ENCODE measurements around the gene PINLYP. TPM values are rescaled to one million over a fixed set of nuclear protein-coding genes. Genes with fewer than 3 reads are reported as not detected.

The PINLYP gene
- total and polyA plus RNA-seq, 9 of the 15 experiments (the other 6 are each of a cell fraction or from before 2014, with no cell fraction given) = 1.00 to 6.7 (median 2.2) TPM

DNA sequence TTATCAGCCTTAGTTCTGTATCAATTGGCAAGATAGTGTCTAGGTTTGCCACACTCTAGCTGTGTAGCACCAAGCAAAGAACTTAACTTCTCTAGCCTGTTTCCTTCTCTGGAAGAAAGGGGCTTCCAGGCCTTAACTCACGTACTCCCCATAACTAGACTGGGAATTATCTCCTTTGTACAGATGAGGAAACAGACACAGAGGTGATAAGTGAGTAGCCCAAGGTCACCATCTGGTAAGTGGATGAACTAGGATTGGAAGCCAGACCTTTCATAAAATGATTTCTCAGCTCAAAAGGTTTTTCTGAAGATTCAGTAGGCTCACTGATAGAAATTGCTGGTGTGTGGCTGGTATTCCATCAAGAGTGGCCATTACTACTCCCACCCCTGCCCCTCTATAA, 40.7 kb downstream of the PINLYP start (continued):
- TF ChIP-seq, protein P1, sequence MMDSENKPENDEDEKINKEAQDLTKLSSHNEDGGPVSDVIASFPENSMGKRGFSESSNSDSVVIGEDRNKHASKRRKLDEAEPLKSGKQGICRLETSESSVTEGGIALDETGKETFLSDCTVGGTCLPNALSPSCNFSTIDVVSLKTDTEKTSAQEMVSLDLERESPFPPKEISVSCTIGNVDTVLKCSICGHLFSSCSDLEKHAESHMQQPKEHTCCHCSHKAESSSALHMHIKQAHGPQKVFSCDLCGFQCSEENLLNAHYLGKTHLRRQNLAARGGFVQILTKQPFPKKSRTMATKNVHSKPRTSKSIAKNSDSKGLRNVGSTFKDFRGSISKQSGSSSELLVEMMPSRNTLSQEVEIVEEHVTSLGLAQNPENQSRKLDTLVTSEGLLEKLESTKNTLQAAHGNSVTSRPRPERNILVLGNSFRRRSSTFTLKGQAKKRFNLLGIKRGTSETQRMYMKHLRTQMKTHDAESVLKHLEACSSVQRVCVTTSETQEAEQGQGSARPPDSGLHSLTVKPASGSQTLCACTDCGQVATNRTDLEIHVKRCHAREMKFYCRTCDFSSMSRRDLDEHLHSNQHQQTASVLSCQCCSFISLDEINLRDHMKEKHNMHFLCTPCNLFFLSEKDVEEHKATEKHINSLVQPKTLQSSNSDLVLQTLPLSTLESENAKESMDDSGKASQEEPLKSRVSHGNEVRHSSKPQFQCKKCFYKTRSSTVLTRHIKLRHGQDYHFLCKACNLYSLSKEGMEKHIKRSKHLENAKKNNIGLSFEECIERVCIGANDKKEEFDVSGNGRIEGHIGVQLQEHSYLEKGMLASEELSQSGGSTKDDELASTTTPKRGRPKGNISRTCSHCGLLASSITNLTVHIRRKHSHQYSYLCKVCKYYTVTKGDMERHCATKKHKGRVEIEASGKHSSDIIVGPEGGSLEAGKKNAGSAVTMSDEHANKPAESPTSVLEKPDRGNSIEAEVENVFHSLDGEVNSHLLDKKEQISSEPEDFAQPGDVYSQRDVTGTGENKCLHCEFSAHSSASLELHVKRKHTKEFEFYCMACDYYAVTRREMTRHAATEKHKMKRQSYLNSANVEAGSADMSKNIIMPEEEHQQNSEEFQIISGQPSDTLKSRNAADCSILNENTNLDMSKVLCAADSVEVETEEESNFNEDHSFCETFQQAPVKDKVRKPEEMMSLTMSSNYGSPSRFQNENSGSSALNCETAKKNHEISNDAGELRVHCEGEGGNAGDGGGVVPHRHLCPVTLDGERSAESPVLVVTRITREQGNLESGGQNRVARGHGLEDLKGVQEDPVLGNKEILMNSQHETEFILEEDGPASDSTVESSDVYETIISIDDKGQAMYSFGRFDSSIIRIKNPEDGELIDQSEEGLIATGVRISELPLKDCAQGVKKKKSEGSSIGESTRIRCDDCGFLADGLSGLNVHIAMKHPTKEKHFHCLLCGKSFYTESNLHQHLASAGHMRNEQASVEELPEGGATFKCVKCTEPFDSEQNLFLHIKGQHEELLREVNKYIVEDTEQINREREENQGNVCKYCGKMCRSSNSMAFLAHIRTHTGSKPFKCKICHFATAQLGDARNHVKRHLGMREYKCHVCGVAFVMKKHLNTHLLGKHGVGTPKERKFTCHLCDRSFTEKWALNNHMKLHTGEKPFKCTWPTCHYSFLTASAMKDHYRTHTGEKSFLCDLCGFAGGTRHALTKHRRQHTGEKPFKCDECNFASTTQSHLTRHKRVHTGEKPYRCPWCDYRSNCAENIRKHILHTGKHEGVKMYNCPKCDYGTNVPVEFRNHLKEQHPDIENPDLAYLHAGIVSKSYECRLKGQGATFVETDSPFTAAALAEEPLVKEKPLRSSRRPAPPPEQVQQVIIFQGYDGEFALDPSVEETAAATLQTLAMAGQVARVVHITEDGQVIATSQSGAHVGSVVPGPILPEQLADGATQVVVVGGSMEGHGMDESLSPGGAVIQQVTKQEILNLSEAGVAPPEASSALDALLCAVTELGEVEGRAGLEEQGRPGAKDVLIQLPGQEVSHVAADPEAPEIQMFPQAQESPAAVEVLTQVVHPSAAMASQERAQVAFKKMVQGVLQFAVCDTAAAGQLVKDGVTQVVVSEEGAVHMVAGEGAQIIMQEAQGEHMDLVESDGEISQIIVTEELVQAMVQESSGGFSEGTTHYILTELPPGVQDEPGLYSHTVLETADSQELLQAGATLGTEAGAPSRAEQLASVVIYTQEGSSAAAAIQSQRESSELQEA (IDR thresholded peaks at IDR 0.05; ENCODE audit: low read depth) = no peak
- no peak for TF ChIP-seq POLR2H (tag; IDR thresholded peaks at IDR 0.05; ENCODE audit: low read depth)
- no peak for TF ChIP-seq SREBF1 (IDR thresholded peaks at IDR 0.05; ENCODE audit: borderline replicate concordance, low read depth, low read length)
- no peak for TF ChIP-seq PRPF4 (IDR thresholded peaks at IDR 0.05; ENCODE audit: insufficient read depth, low read depth, low read length, poor library complexity, severe bottlenecking)
- TF ChIP-seq CLOCK (CRISPR knock-in tag; IDR thresholded peaks at IDR 0.05; ENCODE audit: borderline replicate concordance) = no peak
- TF ChIP-seq RAD21 (CRISPR knock-in tag; conservative IDR thresholded peaks at IDR 0.05 in 1 of 2, IDR thresholded peaks at IDR 0.05 in 1 of 2) = no peak
- peak in 1 of 2 experiments; percentile 21; a peak in 1 of 4 replicates for TF ChIP-seq TRIM24 (IDR thresholded peaks at IDR 0.05)
- no peak for TF ChIP-seq XRCC3 (IDR thresholded peaks at IDR 0.05)
- no peak for TF ChIP-seq ZNF592 (IDR thresholded peaks at IDR 0.05)
- TF ChIP-seq ZNF217 (CRISPR knock-in tag; IDR thresholded peaks at IDR 0.05) = no peak
- TF ChIP-seq KDM1A (IDR thresholded peaks at IDR 0.05) = peak; percentile 91 to 92
- TF ChIP-seq NFE2L1 (tag; IDR thresholded peaks at IDR 0.05; ENCODE audit: borderline replicate concordance, low read depth) = no peak
- no peak for TF ChIP-seq ZNF263 (CRISPR knock-in tag; IDR thresholded peaks at IDR 0.05; ENCODE audit: borderline replicate concordance)

Data from K562 (cell line).